ENCODE data around the gene FBXL7. TPM values are rescaled to one million over a fixed set of nuclear protein-coding genes. Genes with fewer than 3 reads are reported as not detected.

The FBXL7 gene
- total RNA-seq, 2 experiments from 2014 or later, result not detected

GRCh38 chr5:15483351-15484097 is 16.5 kb upstream of the FBXL7 start:
- POLR2A ChIA-PET, result no interaction called here
- no peaks in the 10 kb centered on the region for H3K36me3 Mint-ChIP-seq (ENCODE audit: low read depth)

GRCh38 chr5:15487228-15487627 is 12.8 kb upstream of the FBXL7 start:
- Histone ChIP-seq H3K36me3 (ENCODE audit: insufficient read depth, low read length) (no peaks in the 10 kb centered on the region), H3K27me3 (ENCODE audit: control insufficient read depth in 1 of 2, insufficient read depth in 2 of 2, low read length in 2 of 2) (no peaks in the 10 kb centered on the region), H3K4me1 (ENCODE audit: insufficient read depth, low read length) (no peaks in the 10 kb centered on the region), H3K27ac (ENCODE audit: low read depth in 1 of 2, low read length in 2 of 2) (no peak overlapping the region), H3K4me3 (ENCODE audit: low read length) (no peak overlapping the region), H3K9me3 (ENCODE audit: control insufficient read depth in 1 of 2, insufficient read depth in 1 of 2, low read length in 2 of 2) (no peaks in the 10 kb centered on the region)
- H3K9me3 Mint-ChIP-seq, result peaks cover 4% of the 10 kb centered on the region
- H3K4me3 Mint-ChIP-seq, result no peak overlapping the region
- no peak for TF ChIP-seq CTCF (IDR thresholded peaks at IDR 0.05)
- no peak overlapping the region for H3K27ac Mint-ChIP-seq
- H3K4me1 Mint-ChIP-seq (ENCODE audit: low read depth), result no peaks in the 10 kb centered on the region
- DNase-seq (no peak), ATAC-seq (ENCODE audit: poor library complexity) (no peak)
- intact Hi-C loops (cut with DNase I, micrococcal nuclease), result no loop called here
- POLR2A ChIA-PET, result no interaction called here
- CTCF ChIA-PET, result no interaction called here
- no peaks in the 10 kb centered on the region for H3K27me3 Mint-ChIP-seq
- no peaks in the 10 kb centered on the region for H3K36me3 Mint-ChIP-seq (ENCODE audit: low read depth)

More at GRCh38 chr5:15483351-15484097, 16.5 kb upstream of the FBXL7 start:
- no peak overlapping the region for H3K4me3 Mint-ChIP-seq
- CTCF ChIA-PET, result no interaction called here
- H3K4me1 Mint-ChIP-seq (ENCODE audit: low read depth), result no peaks in the 10 kb centered on the region
- intact Hi-C loops (cut with DNase I, micrococcal nuclease), result no loop called here
- Histone ChIP-seq H3K27ac (ENCODE audit: low read depth in 1 of 2, low read length in 2 of 2) (no peak overlapping the region), H3K4me1 (ENCODE audit: insufficient read depth, low read length) (no peaks in the 10 kb centered on the region), H3K4me3 (ENCODE audit: low read length) (no peak overlapping the region), H3K36me3 (ENCODE audit: insufficient read depth, low read length) (no peaks in the 10 kb centered on the region), H3K9me3 (ENCODE audit: control insufficient read depth in 1 of 2, insufficient read depth in 1 of 2, low read length in 2 of 2) (no peaks in the 10 kb centered on the region), H3K27me3 (ENCODE audit: control insufficient read depth in 1 of 2, insufficient read depth in 2 of 2, low read length in 2 of 2) (no peaks in the 10 kb centered on the region)
- H3K9me3 Mint-ChIP-seq, result peaks cover 4% of the 10 kb centered on the region
- no peak for TF ChIP-seq CTCF (IDR thresholded peaks at IDR 0.05)
- no peak for DNase-seq
- no peak for ATAC-seq (ENCODE audit: poor library complexity)
- H3K27ac Mint-ChIP-seq, result no peak overlapping the region
- no peaks in the 10 kb centered on the region for H3K27me3 Mint-ChIP-seq

- Histone ChIP-seq H3K4me1 (ENCODE audit: insufficient read depth, low read length) (no peaks in the 10 kb centered on the region), H3K4me3 (ENCODE audit: low read length) (no peak overlapping the region), H3K27me3 (ENCODE audit: control insufficient read depth in 1 of 2, insufficient read depth in 2 of 2, low read length in 2 of 2) (no peaks in the 10 kb centered on the region), H3K9me3 (ENCODE audit: control insufficient read depth in 1 of 2, insufficient read depth in 1 of 2, low read length in 2 of 2) (no peaks in the 10 kb centered on the region), H3K36me3 (ENCODE audit: insufficient read depth, low read length) (no peaks in the 10 kb centered on the region), H3K27ac (ENCODE audit: low read depth in 1 of 2, low read length in 2 of 2) (no peak overlapping the region)
- TF ChIP-seq CTCF (IDR thresholded peaks at IDR 0.05), result no peak
- H3K27ac Mint-ChIP-seq, result no peak overlapping the region
- CTCF ChIA-PET, result no interaction called here
- no peaks in the 10 kb centered on the region for H3K27me3 Mint-ChIP-seq
- H3K4me3 Mint-ChIP-seq, result no peak overlapping the region
- H3K4me1 Mint-ChIP-seq (ENCODE audit: low read depth), result no peaks in the 10 kb centered on the region
- intact Hi-C loops (cut with DNase I, micrococcal nuclease), result no loop called here
- no peaks in the 10 kb centered on the region for H3K36me3 Mint-ChIP-seq (ENCODE audit: low read depth)
- POLR2A ChIA-PET, result no interaction called here
- ATAC-seq (ENCODE audit: poor library complexity) (no peak), DNase-seq (no peak)
- peaks cover 4% of the 10 kb centered on the region for H3K9me3 Mint-ChIP-seq
These were observed 10.3 kb upstream of the FBXL7 start for GRCh38 chr5:15489571-15490235.
